K562 (cell line): Measurements from ENCODE around the gene RNF17. TPM values are rescaled to one million over a fixed set of nuclear protein-coding genes. Genes with fewer than 3 reads are reported as not detected.

Source experiments
- ATAC-seq: fragments of 200-7000 bp; cut with Tn5 transposase; 3 replicates; pipeline ENCODE4 v1.9.1; 2020; ENCODE audit warnings: moderate library complexity
- BruUV-seq: library from RNA; stranded (reverse); fragments of 400-500 nt; replicated peaks from 2 replicates; lab custom pipeline; 2021; lab: Mats Ljungman, UMichigan
- CTCF ChIA-PET: fragments of 300-600 bp; formaldehyde crosslinking; extraction: SDS; loops from one replicate; lab custom pipeline; 2021; ENCODE audit warnings: low intra/inter-chr PET ratio; lab: Yijun Ruan, JAX
- POLR2A ChIA-PET: fragments of 300-600, 350-650 bp; sonication (Branson Sonifier 250); formaldehyde crosslinking; extraction: SDS; loops from one replicate; lab custom pipeline; 2021; ENCODE audit warnings: antibody characterized with exemption, inconsistent platforms; lab: Yijun Ruan, JAX
- DNase-seq, 4 experiments: peaks; one replicate each; pipeline versions ENCODE4 v3.0.0 to v3.0.0-alpha.2; 2011 to 2018; ENCODE audit warnings: low spot score in 3 of 4, mixed read lengths in 3 of 4; ENCODE audit errors: extremely low read depth in 1 of 4
- FAIRE-seq: peaks from 2 replicates; lab custom pipeline; 2011; peaks lifted over from hg19 to GRCh38; lab: Jason Lieb, UNC
- H2AFZ ChIP-seq: 2 replicates; pipeline ENCODE4 v1.6.0; 2011; ENCODE audit warnings: low read depth, low read length, control low read depth, inconsistent platforms
- H3K27ac ChIP-seq: fragments of 200-600 bp; 3 replicates; pipeline ENCODE4 v1.8.0; 2011; ENCODE audit warnings: low read depth, mild to moderate bottlenecking, control low read depth, inconsistent platforms, low read length, moderate library complexity, mixed read lengths; ENCODE audit errors: extremely low read depth
- H3K27me3 ChIP-seq, 2 experiments: fragments of 300-600 bp in 1 of 2; 2 replicates in 1 of 2; 3 replicates in 1 of 2; pipeline versions ENCODE4 v1.6.0 to v1.8.0; 2011; ENCODE audit warnings: inconsistent platforms in 2 of 2, low read length in 2 of 2, mild to moderate bottlenecking in 1 of 2, mixed read lengths in 1 of 2, moderate library complexity in 1 of 2; ENCODE audit not compliant: control insufficient read depth in 2 of 2, insufficient read depth in 2 of 2
- H3K36me3 ChIP-seq: fragments of 300-600 bp; 3 replicates; pipeline ENCODE4 v1.8.0; 2011; ENCODE audit warnings: mild to moderate bottlenecking, low read length, inconsistent platforms; ENCODE audit not compliant: control insufficient read depth, insufficient read depth
- H3K4me1 ChIP-seq, 2 experiments: fragments of 200-600 bp in 1 of 2; replicated peaks in 1 of 2; 2 replicates in 1 of 2; 3 replicates in 1 of 2; pipeline versions ENCODE4 v1.5.1 to v1.8.0; 2011; ENCODE audit warnings: inconsistent platforms in 2 of 2, low read length in 2 of 2, mild to moderate bottlenecking in 1 of 2, mixed read lengths in 1 of 2, moderate library complexity in 1 of 2; ENCODE audit not compliant: control insufficient read depth in 2 of 2, insufficient read depth in 2 of 2
- H3K4me2 ChIP-seq: 2 replicates; pipeline ENCODE4 v1.6.1; 2011; ENCODE audit warnings: low read length, control low read depth, inconsistent platforms, mixed read lengths; ENCODE audit not compliant: insufficient read depth
- H3K4me3 ChIP-seq: fragments of 200-600 bp; sonication (generic), shearing (Covaris generic); 2 replicates; pipeline ENCODE4 v1.5.1; 2016; ENCODE audit warnings: control low read depth, inconsistent platforms
- H3K79me2 ChIP-seq: fragments of 200-600 bp; 3 replicates; pipeline ENCODE4 v1.8.0; 2011; ENCODE audit warnings: low read length, inconsistent platforms; ENCODE audit not compliant: control insufficient read depth, insufficient read depth
- H3K9ac ChIP-seq, 2 experiments: 2 replicates each; pipeline versions ENCODE4 v1.6.0 to v1.6.1; 2011; ENCODE audit warnings: low read depth in 2 of 2, low read length in 2 of 2, control low read depth in 1 of 2, inconsistent platforms in 1 of 2, mild to moderate bottlenecking in 1 of 2, mixed read lengths in 1 of 2; ENCODE audit not compliant: insufficient read depth in 1 of 2
- H3K9me1 ChIP-seq: one replicate; pipeline ENCODE4 v1.6.0; 2011; ENCODE audit warnings: inconsistent platforms, mild to moderate bottlenecking, low read length, moderate library complexity; ENCODE audit not compliant: control insufficient read depth, insufficient read depth
- H3K9me3 ChIP-seq: replicated peaks from 2 replicates; pipeline ENCODE4 v1.5.1; 2011; ENCODE audit warnings: low read depth, low read length, inconsistent platforms; ENCODE audit not compliant: control insufficient read depth, insufficient read depth
- H4K20me1 ChIP-seq: replicated peaks from 2 replicates; pipeline ENCODE4 v1.6.1; 2011; ENCODE audit warnings: low read length, inconsistent platforms, mixed read lengths; ENCODE audit not compliant: control insufficient read depth, insufficient read depth
- ATF3 ChIP-seq, 2 experiments: fragments of 450-650 bp in 1 of 2; sonication (generic) in 1 of 2; formaldehyde crosslinking in 1 of 2; IDR thresholded peaks in 1 of 2; conservative IDR thresholded peaks in 1 of 2; 2 replicates each; pipeline versions ENCODE4 v1.6.1 to v1.8.1; 2016 to 2023; ENCODE audit warnings: mild to moderate bottlenecking in 2 of 2, moderate library complexity in 2 of 2, inconsistent platforms in 1 of 2, missing genetic modification reagents in 1 of 2
- GTF2A2 ChIP-seq: IDR thresholded peaks from 2 replicates; pipeline ENCODE4 v1.6.1; 2016; ENCODE audit warnings: mild to moderate bottlenecking, missing genetic modification characterization, missing compliant biosample characterization
- NCOA1 ChIP-seq: fragments of 450-650 bp; IDR thresholded peaks from 2 replicates; pipeline ENCODE4 v1.6.1; 2016; ENCODE audit warnings: low read depth
- PRMT5 ChIP-seq: sonication (generic); formaldehyde crosslinking; IDR thresholded peaks from 2 replicates; pipeline ENCODE4 v1.5.0; 2020; ENCODE audit warnings: missing genetic modification reagents
- SPI1 ChIP-seq: IDR thresholded peaks from 2 replicates; pipeline ENCODE4 v1.6.1; 2011; ENCODE audit warnings: low read depth, low read length, control low read depth, borderline replicate concordance
- WGBS: fragments of 100-300 bp; shearing (Covaris generic); methylation state at CpG from one replicate; pipeline ENCODE4 v1.1.6; 2016; ENCODE audit warnings: low coverage, mixed read lengths; ENCODE audit not compliant: insufficient coverage; ENCODE audit errors: missing lambda C conversion rate; 5-methylcytosine and 5-hydroxymethylcytosine counted together
- in situ Hi-C: fragments of 300-500 bp; cut with MboI; formaldehyde crosslinking; loops from 4 replicates; pipeline ENCODE4 v1.15.0; 2018; ENCODE audit warnings: inconsistent platforms, mixed read lengths
- intact Hi-C: fragments of 100-400 bp; cut with micrococcal nuclease; formaldehyde crosslinking; loops from 2 replicates; pipeline ENCODE4 v1.14.2; 2022
- polyA plus RNA-seq, 8 experiments: library from polyadenylated mRNA; depleted of rRNA in 4 of 8; stranded (reverse) in 5 of 8; unstranded in 3 of 8; fragments of >200 nt; fragmentation: Nextera tagmentation in 2 of 8; fragmentation: Illumina TruSeq in 1 of 8; extraction: Ambion mirVana in 2 of 8; extraction: Trizol in 1 of 8; gene quantifications; 2 replicates each; pipeline versions ENCODE4 v1.2.1 to v1.2.3, GENCODE V29; 2011 to 2014; ENCODE audit warnings: inconsistent platforms in 1 of 8, missing spikeins in 1 of 8
- total RNA-seq, 7 experiments: library from RNA; depleted of rRNA in 6 of 7; stranded (reverse); fragments of >200 nt in 6 of 7; fragmentation: Illumina TruSeq in 2 of 7; extraction: Trizol in 2 of 7; gene quantifications; 2 replicates each; pipeline versions ENCODE4 v1.2.1 to v1.2.3, GENCODE V29; 2011 to 2021; ENCODE audit warnings: low replicate concordance in 1 of 7

The RNF17 gene
- total and polyA plus RNA-seq, 9 of the 15 experiments (the other 6 are each of a cell fraction or from before 2014, with no cell fraction given), result 0.11 to 0.90 (median 0.58) TPM

- POLR2A ChIA-PET, result interaction anchor here (1.0 kb wide), 1 partner anchor 17 kb away, joined by 3 read pairs; a partner anchor contains a TSS
- intact Hi-C loops, result no loop called here
- no peak for DNase-seq
- no peak for TF ChIP-seq NCOA1
- no peak for TF ChIP-seq GTF2A2 (tag)
- TF ChIP-seq ATF3 (IDR thresholded peaks at IDR 0.05), result peak; percentile 36
- TF ChIP-seq ATF3 (CRISPR knock-in tag; conservative IDR thresholded peaks at IDR 0.05), result no peak
- TF ChIP-seq, all 486 proteins: peak for 1
- no peak overlapping the region for H3K4me3 ChIP-seq
- no peak overlapping the region for H3K4me2 ChIP-seq
- WGBS, result 85% methylated on average over 3 of the region's 3 CpGs
- BruUV-seq, result no TSS peak
- peaks cover 76% of the 10 kb centered on the region for H3K36me3 ChIP-seq
- H3K27me3 ChIP-seq, result no peaks in the 10 kb centered on the region
- FAIRE-seq (no peak), ATAC-seq (no peak)
- CTCF ChIA-PET, result no interaction called here
- no peaks in the 10 kb centered on the region for H4K20me1 ChIP-seq
- no peaks in the 10 kb centered on the region for H3K4me1 ChIP-seq
- H3K9ac ChIP-seq, result no peak overlapping the region
- no peaks in the 10 kb centered on the region for H3K9me3 ChIP-seq
- H3K9me1 ChIP-seq, result no peaks in the 10 kb centered on the region
- no peak overlapping the region for H2AFZ ChIP-seq
- peaks cover 3% of the 10 kb centered on the region; the same call in 1 of the 3 replicates for H3K79me2 ChIP-seq
- in situ Hi-C loops, result no loop called here
- no peak overlapping the region for H3K27ac ChIP-seq
Measured at GRCh38 chr13:24905242-24905641, 141.3 kb downstream of the RNF17 start.

GRCh38 chr13:24906268-24906667 lies 142.3 kb downstream of the RNF17 start:
- H2AFZ ChIP-seq, result no peak overlapping the region
- H3K4me1 ChIP-seq, result peaks cover 2 to 6% of the 10 kb centered on the region in 2 experiments; a peak in 3 of 5 replicates
- TF ChIP-seq SPI1 (peak; percentile 2; the same call in 1 of the 2 replicates), PRMT5 (CRISPR knock-in tag) (no peak)
- BruUV-seq, result no TSS peak
- POLR2A ChIA-PET, result interaction anchor here (0.6 kb wide), 1 partner anchor 937 kb away, joined by 3 read pairs; no protein-coding TSS in a partner anchor
- peaks cover 77% of the 10 kb centered on the region for H3K36me3 ChIP-seq
- CTCF ChIA-PET, result no interaction called here
- peaks cover 3% of the 10 kb centered on the region; the same call in 1 of the 3 replicates for H3K79me2 ChIP-seq
- no peaks in the 10 kb centered on the region for H3K9me3 ChIP-seq
- FAIRE-seq, result no peak
- H3K9me1 ChIP-seq, result no peaks in the 10 kb centered on the region
- H3K27me3 ChIP-seq, result no peaks in the 10 kb centered on the region
- no peaks in the 10 kb centered on the region for H4K20me1 ChIP-seq
- intact Hi-C loops (no loop called here), in situ Hi-C loops (no loop called here)
- no peak overlapping the region for H3K27ac ChIP-seq
- 82% methylated on average over 7 of the region's 7 CpGs for WGBS
- no peak overlapping the region for H3K9ac ChIP-seq
- no peak for DNase-seq
- no peak for ATAC-seq
- H3K4me2 ChIP-seq, result no peak overlapping the region
- H3K4me3 ChIP-seq, result no peak overlapping the region
